GM23338 (cell line): ENCODE results near the gene ECE1. TPM values are rescaled to one million over a fixed set of nuclear protein-coding genes. Genes with fewer than 3 reads are reported as not detected.

Source experiments
- ATAC-seq: fragments of 200-7000 bp; cut with Tn5 transposase; 3 replicates; pipeline ENCODE4 v1.9.1; 2020
- DNase-seq: peaks from one replicate; pipeline ENCODE4 v3.0.0-alpha.2; 2015; ENCODE audit warnings: low spot score
- H2AFZ ChIP-seq: fragments of 200-600 bp; sonication (generic); 2 replicates; pipeline ENCODE4 v1.8.0; 2016; ENCODE audit warnings: antibody characterized with exemption, mild to moderate bottlenecking, moderate library complexity
- H3F3A ChIP-seq: fragments of 200-600 bp; sonication (generic); replicated peaks from 2 replicates; pipeline ENCODE4 v1.8.0; 2017; ENCODE audit warnings: antibody characterized with exemption, mixed run types, low read depth
- H3K27ac ChIP-seq: fragments of 200-600 bp; sonication (generic); 2 replicates; pipeline ENCODE4 v1.6.1; 2016; ENCODE audit warnings: low read depth
- H3K27me3 ChIP-seq: fragments of 200-600 bp; sonication (generic); 2 replicates; pipeline ENCODE4 v1.8.0; 2016; ENCODE audit warnings: mild to moderate bottlenecking, mixed run types, moderate library complexity; ENCODE audit not compliant: insufficient read depth
- H3K36me3 ChIP-seq: fragments of 200-600 bp; sonication (generic); 2 replicates; pipeline ENCODE4 v1.8.0; 2016; ENCODE audit warnings: mild to moderate bottlenecking; ENCODE audit not compliant: insufficient read depth
- H3K4me1 ChIP-seq: fragments of 200-600 bp; sonication (generic); 2 replicates; pipeline ENCODE4 v1.8.0; 2016; ENCODE audit warnings: mild to moderate bottlenecking, moderate library complexity; ENCODE audit not compliant: insufficient read depth
- H3K4me2 ChIP-seq: fragments of 200-600 bp; sonication (generic); 2 replicates; pipeline ENCODE4 v1.7.1; 2017; ENCODE audit warnings: mixed run types
- H3K4me3 ChIP-seq: fragments of 200-600 bp; sonication (generic); 2 replicates; pipeline ENCODE4 v1.6.1; 2016; ENCODE audit warnings: mixed run types
- H3K79me2 ChIP-seq: fragments of 200-600 bp; sonication (generic); replicated peaks from 2 replicates; pipeline ENCODE4 v1.8.0; 2017; ENCODE audit warnings: mild to moderate bottlenecking; ENCODE audit not compliant: insufficient read depth
- H3K9me2 ChIP-seq: fragments of 200-600 bp; sonication (generic); 2 replicates; pipeline ENCODE4 v1.8.0; 2017; ENCODE audit not compliant: insufficient read depth
- H4K20me1 ChIP-seq: fragments of 200-600 bp; sonication (generic); replicated peaks from 2 replicates; pipeline ENCODE4 v1.8.0; 2017; ENCODE audit warnings: mild to moderate bottlenecking; ENCODE audit not compliant: insufficient read depth
- H3K27ac Mint-ChIP-seq: 2 replicates; pipeline ENCODE4 v1.8.0; 2020; ENCODE audit warnings: inconsistent platforms, mild to moderate bottlenecking, moderate library complexity, mixed read lengths
- H3K27me3 Mint-ChIP-seq: 3 replicates; pipeline ENCODE4 v1.8.0; 2022; ENCODE audit warnings: low read depth, mild to moderate bottlenecking, moderate library complexity, mixed read lengths, inconsistent platforms; ENCODE audit not compliant: insufficient read depth, poor library complexity
- H3K36me3 Mint-ChIP-seq: 3 replicates; pipeline ENCODE4 v1.8.0; 2021; ENCODE audit warnings: low read depth, mild to moderate bottlenecking, inconsistent platforms, moderate library complexity, mixed read lengths
- H3K4me1 Mint-ChIP-seq: 3 replicates; pipeline ENCODE4 v1.8.0; 2020; ENCODE audit warnings: mild to moderate bottlenecking, inconsistent platforms, mixed read lengths
- H3K4me3 Mint-ChIP-seq: 3 replicates; pipeline ENCODE4 v1.8.0; 2021; ENCODE audit warnings: moderate library complexity, mild to moderate bottlenecking, inconsistent platforms, mixed read lengths
- H3K9me3 Mint-ChIP-seq: 3 replicates; pipeline ENCODE4 v1.8.0; 2020; ENCODE audit warnings: moderate library complexity, mild to moderate bottlenecking, inconsistent platforms, mixed read lengths
- EZH2 ChIP-seq: fragments of 200-600 bp; sonication (generic); IDR thresholded peaks from one replicate; pipeline ENCODE4 v1.8.0; 2017; ENCODE audit warnings: antibody characterized with exemption, mild to moderate bottlenecking, low read depth; ENCODE audit not compliant: unreplicated experiment
- JUNB ChIP-seq: IDR thresholded peaks from one replicate; pipeline ENCODE4 v1.6.1; 2016; ENCODE audit warnings: antibody characterized with exemption; ENCODE audit not compliant: unreplicated experiment
- NANOG ChIP-seq: IDR thresholded peaks from 2 replicates; pipeline ENCODE4 v1.6.1; 2016; ENCODE audit warnings: antibody characterized with exemption, borderline replicate concordance
- POLR2AphosphoS5 ChIP-seq: IDR thresholded peaks from 2 replicates; pipeline ENCODE4 v1.6.1; 2016; ENCODE audit warnings: antibody characterized with exemption, low read depth
- STAT1 ChIP-seq: IDR thresholded peaks from one replicate; pipeline ENCODE4 v1.6.1; 2016; ENCODE audit warnings: antibody characterized with exemption; ENCODE audit not compliant: unreplicated experiment
- ZNF114 ChIP-seq: fragments of 250-450 bp; sonication (Bioruptor Pico); IDR thresholded peaks from 2 replicates; pipeline ENCODE4 v1.5.0; 2020; ENCODE audit warnings: mild to moderate bottlenecking, moderate library complexity
- ZNF331 ChIP-seq: fragments of 250-450 bp; sonication (Bioruptor Pico); IDR thresholded peaks from 2 replicates; pipeline ENCODE4 v1.5.0; 2020; ENCODE audit warnings: low read depth, mild to moderate bottlenecking, moderate library complexity
- polyA plus RNA-seq: library from polyadenylated mRNA; unstranded; fragments of >200 nt; fragmentation: Nextera tagmentation; extraction: Ambion mirVana; gene quantifications from 2 replicates; pipeline ENCODE4 v1.2.1, GENCODE V29; 2016
- total RNA-seq: library from RNA; depleted of rRNA; stranded (reverse); fragments of >200 nt; shearing (Covaris generic); gene quantifications from 2 replicates; pipeline ENCODE4 v1.2.3, GENCODE V29; 2014
- TF ChIP-seq, protein P1 (sequence below): fragments of 250-450 bp; sonication (Bioruptor Pico); IDR thresholded peaks from 2 replicates; pipeline ENCODE4 v1.5.0; 2020; ENCODE audit warnings: mild to moderate bottlenecking, moderate library complexity
- TF ChIP-seq, protein P2 (sequence below): IDR thresholded peaks from 2 replicates; pipeline ENCODE4 v1.6.1; 2016; ENCODE audit warnings: antibody characterized with exemption
- TF ChIP-seq, protein P3 (sequence below), 2 experiments: fragments of 200-600 bp in 1 of 2; sonication (generic) in 1 of 2; conservative IDR thresholded peaks; 2 replicates each; pipeline versions ENCODE4 v1.5.1 to v1.6.1; 2016 to 2017; ENCODE audit warnings: antibody characterized with exemption in 2 of 2, low read depth in 2 of 2, mild to moderate bottlenecking in 2 of 2, moderate library complexity in 1 of 2

Gene ECE1
- total and polyA plus RNA-seq, 2 experiments from 2014 or later = 11.0 to 45.0 TPM

DNA sequence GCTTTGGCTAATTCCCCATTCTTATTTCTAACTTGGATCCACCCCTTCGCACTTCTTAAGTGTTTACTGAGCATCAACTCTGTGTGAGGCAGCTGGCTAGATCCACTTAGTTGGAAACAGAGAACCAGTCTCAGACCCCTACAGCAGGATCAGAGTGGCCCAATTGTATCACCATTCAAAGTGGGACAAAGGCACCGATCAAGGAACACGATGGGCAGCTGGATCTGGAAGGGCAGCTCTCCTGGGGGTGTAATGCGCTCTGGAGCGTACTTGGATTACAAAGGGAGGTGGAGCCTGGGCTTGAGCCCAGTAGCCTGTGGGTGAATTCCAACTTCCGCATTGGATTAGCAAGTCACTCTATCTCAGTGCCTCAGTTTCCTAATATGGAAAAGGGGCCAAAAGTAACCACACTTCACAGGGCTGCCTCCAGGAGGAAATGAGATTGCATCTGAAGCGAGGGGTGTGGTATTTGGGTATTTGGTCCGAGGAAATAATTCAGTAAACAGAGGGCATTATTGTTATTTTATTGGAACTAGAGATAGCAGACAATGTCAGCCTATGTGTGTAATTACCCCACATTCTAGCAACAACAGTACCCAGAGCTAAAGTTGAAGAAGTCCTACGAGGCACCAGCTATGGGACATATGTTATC lies 11.9 kb downstream of the ECE1 start:
- peak overlapping the region; percentile 63; the same call in 1 of the 2 replicates for H3K27ac ChIP-seq

More for the DNA sequence above, 11.9 kb downstream of the ECE1 start:
- DNase-seq = no peak
- peak; percentile 83 for ATAC-seq
- H3K4me3 ChIP-seq = no peak overlapping the region
- Mint-ChIP-seq H3K27me3 (peaks cover 11% of the 10 kb centered on the region), H3K4me3 (no peak overlapping the region), H3K4me1 (peaks cover 20% of the 10 kb centered on the region), H3K9me3 (no peaks in the 10 kb centered on the region), H3K27ac (peak overlapping the region; percentile 81), H3K36me3 (no peaks in the 10 kb centered on the region)
- H4K20me1 ChIP-seq = no peaks in the 10 kb centered on the region; the same call in 1 of the 2 replicates
- TF ChIP-seq, protein P1, sequence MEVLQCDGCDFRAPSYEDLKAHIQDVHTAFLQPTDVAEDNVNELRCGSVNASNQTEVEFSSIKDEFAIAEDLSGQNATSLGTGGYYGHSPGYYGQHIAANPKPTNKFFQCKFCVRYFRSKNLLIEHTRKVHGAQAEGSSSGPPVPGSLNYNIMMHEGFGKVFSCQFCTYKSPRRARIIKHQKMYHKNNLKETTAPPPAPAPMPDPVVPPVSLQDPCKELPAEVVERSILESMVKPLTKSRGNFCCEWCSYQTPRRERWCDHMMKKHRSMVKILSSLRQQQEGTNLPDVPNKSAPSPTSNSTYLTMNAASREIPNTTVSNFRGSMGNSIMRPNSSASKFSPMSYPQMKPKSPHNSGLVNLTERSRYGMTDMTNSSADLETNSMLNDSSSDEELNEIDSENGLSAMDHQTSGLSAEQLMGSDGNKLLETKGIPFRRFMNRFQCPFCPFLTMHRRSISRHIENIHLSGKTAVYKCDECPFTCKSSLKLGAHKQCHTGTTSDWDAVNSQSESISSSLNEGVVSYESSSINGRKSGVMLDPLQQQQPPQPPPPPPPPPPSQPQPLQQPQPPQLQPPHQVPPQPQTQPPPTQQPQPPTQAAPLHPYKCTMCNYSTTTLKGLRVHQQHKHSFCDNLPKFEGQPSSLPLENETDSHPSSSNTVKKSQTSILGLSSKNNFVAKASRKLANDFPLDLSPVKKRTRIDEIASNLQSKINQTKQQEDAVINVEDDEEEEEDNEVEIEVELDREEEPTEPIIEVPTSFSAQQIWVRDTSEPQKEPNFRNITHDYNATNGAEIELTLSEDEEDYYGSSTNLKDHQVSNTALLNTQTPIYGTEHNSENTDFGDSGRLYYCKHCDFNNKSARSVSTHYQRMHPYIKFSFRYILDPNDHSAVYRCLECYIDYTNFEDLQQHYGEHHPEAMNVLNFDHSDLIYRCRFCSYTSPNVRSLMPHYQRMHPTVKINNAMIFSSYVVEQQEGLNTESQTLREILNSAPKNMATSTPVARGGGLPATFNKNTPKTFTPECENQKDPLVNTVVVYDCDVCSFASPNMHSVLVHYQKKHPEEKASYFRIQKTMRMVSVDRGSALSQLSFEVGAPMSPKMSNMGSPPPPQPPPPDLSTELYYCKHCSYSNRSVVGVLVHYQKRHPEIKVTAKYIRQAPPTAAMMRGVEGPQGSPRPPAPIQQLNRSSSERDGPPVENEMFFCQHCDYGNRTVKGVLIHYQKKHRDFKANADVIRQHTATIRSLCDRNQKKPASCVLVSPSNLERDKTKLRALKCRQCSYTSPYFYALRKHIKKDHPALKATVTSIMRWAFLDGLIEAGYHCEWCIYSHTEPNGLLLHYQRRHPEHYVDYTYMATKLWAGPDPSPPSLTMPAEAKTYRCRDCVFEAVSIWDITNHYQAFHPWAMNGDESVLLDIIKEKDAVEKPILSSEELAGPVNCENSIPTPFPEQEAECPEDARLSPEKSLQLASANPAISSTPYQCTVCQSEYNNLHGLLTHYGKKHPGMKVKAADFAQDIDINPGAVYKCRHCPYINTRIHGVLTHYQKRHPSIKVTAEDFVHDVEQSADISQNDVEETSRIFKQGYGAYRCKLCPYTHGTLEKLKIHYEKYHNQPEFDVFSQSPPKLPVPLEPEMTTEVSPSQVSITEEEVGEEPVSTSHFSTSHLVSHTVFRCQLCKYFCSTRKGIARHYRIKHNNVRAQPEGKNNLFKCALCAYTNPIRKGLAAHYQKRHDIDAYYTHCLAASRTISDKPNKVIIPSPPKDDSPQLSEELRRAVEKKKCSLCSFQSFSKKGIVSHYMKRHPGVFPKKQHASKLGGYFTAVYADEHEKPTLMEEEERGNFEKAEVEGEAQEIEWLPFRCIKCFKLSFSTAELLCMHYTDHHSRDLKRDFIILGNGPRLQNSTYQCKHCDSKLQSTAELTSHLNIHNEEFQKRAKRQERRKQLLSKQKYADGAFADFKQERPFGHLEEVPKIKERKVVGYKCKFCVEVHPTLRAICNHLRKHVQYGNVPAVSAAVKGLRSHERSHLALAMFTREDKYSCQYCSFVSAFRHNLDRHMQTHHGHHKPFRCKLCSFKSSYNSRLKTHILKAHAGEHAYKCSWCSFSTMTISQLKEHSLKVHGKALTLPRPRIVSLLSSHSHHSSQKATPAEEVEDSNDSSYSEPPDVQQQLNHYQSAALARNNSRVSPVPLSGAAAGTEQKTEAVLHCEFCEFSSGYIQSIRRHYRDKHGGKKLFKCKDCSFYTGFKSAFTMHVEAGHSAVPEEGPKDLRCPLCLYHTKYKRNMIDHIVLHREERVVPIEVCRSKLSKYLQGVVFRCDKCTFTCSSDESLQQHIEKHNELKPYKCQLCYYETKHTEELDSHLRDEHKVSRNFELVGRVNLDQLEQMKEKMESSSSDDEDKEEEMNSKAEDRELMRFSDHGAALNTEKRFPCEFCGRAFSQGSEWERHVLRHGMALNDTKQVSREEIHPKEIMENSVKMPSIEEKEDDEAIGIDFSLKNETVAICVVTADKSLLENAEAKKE (CRISPR knock-in tag) = no peak
- TF ChIP-seq STAT1 = no peak
- TF ChIP-seq, protein P2, sequence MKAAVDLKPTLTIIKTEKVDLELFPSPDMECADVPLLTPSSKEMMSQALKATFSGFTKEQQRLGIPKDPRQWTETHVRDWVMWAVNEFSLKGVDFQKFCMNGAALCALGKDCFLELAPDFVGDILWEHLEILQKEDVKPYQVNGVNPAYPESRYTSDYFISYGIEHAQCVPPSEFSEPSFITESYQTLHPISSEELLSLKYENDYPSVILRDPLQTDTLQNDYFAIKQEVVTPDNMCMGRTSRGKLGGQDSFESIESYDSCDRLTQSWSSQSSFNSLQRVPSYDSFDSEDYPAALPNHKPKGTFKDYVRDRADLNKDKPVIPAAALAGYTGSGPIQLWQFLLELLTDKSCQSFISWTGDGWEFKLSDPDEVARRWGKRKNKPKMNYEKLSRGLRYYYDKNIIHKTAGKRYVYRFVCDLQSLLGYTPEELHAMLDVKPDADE = no peak
- no peak for TF ChIP-seq POLR2AphosphoS5
- TF ChIP-seq ZNF331 (CRISPR knock-in tag) = no peak
- TF ChIP-seq EZH2 = no peak
- TF ChIP-seq ZNF114 (CRISPR knock-in tag) = no peak
- TF ChIP-seq, protein P3, sequence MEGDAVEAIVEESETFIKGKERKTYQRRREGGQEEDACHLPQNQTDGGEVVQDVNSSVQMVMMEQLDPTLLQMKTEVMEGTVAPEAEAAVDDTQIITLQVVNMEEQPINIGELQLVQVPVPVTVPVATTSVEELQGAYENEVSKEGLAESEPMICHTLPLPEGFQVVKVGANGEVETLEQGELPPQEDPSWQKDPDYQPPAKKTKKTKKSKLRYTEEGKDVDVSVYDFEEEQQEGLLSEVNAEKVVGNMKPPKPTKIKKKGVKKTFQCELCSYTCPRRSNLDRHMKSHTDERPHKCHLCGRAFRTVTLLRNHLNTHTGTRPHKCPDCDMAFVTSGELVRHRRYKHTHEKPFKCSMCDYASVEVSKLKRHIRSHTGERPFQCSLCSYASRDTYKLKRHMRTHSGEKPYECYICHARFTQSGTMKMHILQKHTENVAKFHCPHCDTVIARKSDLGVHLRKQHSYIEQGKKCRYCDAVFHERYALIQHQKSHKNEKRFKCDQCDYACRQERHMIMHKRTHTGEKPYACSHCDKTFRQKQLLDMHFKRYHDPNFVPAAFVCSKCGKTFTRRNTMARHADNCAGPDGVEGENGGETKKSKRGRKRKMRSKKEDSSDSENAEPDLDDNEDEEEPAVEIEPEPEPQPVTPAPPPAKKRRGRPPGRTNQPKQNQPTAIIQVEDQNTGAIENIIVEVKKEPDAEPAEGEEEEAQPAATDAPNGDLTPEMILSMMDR (conservative IDR thresholded peaks at IDR 0.05; ENCODE audit: low read depth in 2 of 2) = no peak
- no peak for TF ChIP-seq NANOG
- TF ChIP-seq JUNB = no peak
- H3F3A ChIP-seq = no peaks in the 10 kb centered on the region
- no peak overlapping the region for H2AFZ ChIP-seq
- no peaks in the 10 kb centered on the region for H3K9me2 ChIP-seq
- no peak overlapping the region for H3K4me2 ChIP-seq
- H3K4me1 ChIP-seq = peaks cover 8% of the 10 kb centered on the region
- no peaks in the 10 kb centered on the region for H3K79me2 ChIP-seq
- H3K27me3 ChIP-seq = no peaks in the 10 kb centered on the region
- H3K36me3 ChIP-seq = no peaks in the 10 kb centered on the region
